Body of pancreas (tissue), 4 donors: ENCODE measurements around the gene HNRNPAB. TPM values are rescaled to one million over a fixed set of nuclear protein-coding genes. Genes with fewer than 3 reads are reported as not detected.

Experiments used
- ATAC-seq: fragments of 150-250 bp; one replicate; pipeline ENCODE4 v1.9.1; 2016
- DNase-seq, 4 donors: peaks; one replicate each; pipeline ENCODE4 v3.0.0-alpha.2; 2019
- H3K27ac ChIP-seq, 4 donors: fragments of 200-600 bp; sonication (generic); 1 replicate in 3 of 4; 2 replicates in 1 of 4; pipeline versions ENCODE4 v1.5.1 to v1.6.1; 2016 to 2019; ENCODE audit warnings: mild to moderate bottlenecking in 1 of 4, mixed read lengths in 1 of 4, moderate library complexity in 1 of 4
- H3K27me3 ChIP-seq, 2 donors: fragments of 200-600 bp; sonication (generic); one replicate each; pipeline ENCODE4 v1.6.0; 2016; ENCODE audit warnings: mild to moderate bottlenecking in 1 of 2
- H3K36me3 ChIP-seq, 2 donors: fragments of 200-600 bp; sonication (generic); replicated peaks in 1 of 2; 2 replicates each; pipeline ENCODE4 v1.5.1; 2016; ENCODE audit warnings: low read depth in 2 of 2; ENCODE audit not compliant: insufficient read depth in 1 of 2
- H3K4me1 ChIP-seq: fragments of 200-600 bp; sonication (generic); one replicate; pipeline ENCODE4 v1.6.0; 2016
- H3K4me3 ChIP-seq, 2 donors: fragments of 200-600 bp; sonication (generic); 1 replicate in 1 of 2; 2 replicates in 1 of 2; pipeline ENCODE4 v1.5.1; 2016 to 2019
- H3K9me3 ChIP-seq, 3 donors: fragments of 200-600 bp; sonication (generic); 1 replicate in 2 of 3; 2 replicates in 1 of 3; pipeline ENCODE4 v1.5.1; 2016
- POLR2A ChIP-seq, 3 donors: fragments of 450-650 bp; IDR thresholded peaks; one replicate each; pipeline ENCODE4 v1.6.1; 2016; ENCODE audit warnings: antibody characterized with exemption in 3 of 3, mild to moderate bottlenecking in 2 of 3
- WGBS, 2 donors: methylation state at CpG; one replicate each; pipeline ENCODE4 v1.1.5; 2017; 5-methylcytosine and 5-hydroxymethylcytosine counted together
- intact Hi-C: fragments of 100-400 bp; cut with DNase I; formaldehyde crosslinking; loops from one replicate; pipeline ENCODE4 v1.15.1; 2023
- total RNA-seq, 2 donors: library from RNA; depleted of rRNA; stranded (reverse); fragments of >200 nt; gene quantifications; one replicate each; pipeline ENCODE4 v1.1.0, GENCODE V29; 2016
- TF ChIP-seq, protein P1 (sequence below), 7 experiments: fragments of 450-650 bp in 4 of 7; fragments of 200-600 bp in 3 of 7; sonication (generic) in 3 of 7; IDR thresholded peaks; one replicate each; pipeline ENCODE4 v1.5.1; 2016 to 2019; ENCODE audit warnings: antibody characterized with exemption in 7 of 7

Gene HNRNPAB
- total RNA-seq, 2 donors from 2014 or later: 42.0 to 73.8 TPM

DNA sequence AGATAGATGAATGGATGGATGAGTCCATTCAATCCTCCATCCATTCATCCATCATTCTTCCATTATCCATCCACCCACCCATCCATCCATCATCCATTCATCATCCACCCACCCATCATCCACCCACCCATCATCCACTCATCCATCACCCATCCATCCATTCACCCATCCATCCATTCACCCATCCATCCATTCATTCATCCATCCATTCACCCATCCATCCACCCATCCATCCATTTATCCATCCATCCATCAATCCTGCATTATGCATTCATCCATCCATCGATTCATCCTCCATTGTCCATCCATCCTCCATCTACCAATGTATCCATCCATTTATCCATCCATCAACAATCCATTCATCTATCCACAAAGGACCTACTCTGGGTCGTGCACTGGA is 41.1 kb downstream of the HNRNPAB start:
- Histone ChIP-seq H3K4me3 (no peak overlapping the region), H3K9me3 (no peaks in the 10 kb centered on the region), H3K4me1 (no peaks in the 10 kb centered on the region), H3K27me3 (peaks cover 0 to 3% of the 10 kb centered on the region in 2 donors), H3K36me3 (no peaks in the 10 kb centered on the region), H3K27ac (no peak overlapping the region)
- intact Hi-C loops: no loop called here
- DNase-seq (no peak), ATAC-seq (no peak)
- TF ChIP-seq, protein P1, sequence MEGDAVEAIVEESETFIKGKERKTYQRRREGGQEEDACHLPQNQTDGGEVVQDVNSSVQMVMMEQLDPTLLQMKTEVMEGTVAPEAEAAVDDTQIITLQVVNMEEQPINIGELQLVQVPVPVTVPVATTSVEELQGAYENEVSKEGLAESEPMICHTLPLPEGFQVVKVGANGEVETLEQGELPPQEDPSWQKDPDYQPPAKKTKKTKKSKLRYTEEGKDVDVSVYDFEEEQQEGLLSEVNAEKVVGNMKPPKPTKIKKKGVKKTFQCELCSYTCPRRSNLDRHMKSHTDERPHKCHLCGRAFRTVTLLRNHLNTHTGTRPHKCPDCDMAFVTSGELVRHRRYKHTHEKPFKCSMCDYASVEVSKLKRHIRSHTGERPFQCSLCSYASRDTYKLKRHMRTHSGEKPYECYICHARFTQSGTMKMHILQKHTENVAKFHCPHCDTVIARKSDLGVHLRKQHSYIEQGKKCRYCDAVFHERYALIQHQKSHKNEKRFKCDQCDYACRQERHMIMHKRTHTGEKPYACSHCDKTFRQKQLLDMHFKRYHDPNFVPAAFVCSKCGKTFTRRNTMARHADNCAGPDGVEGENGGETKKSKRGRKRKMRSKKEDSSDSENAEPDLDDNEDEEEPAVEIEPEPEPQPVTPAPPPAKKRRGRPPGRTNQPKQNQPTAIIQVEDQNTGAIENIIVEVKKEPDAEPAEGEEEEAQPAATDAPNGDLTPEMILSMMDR (IDR thresholded peaks at IDR 0.05): no peak
- TF ChIP-seq POLR2A (IDR thresholded peaks at IDR 0.05): no peak
- WGBS, 2 donors: 67 to 84% methylated on average over 2 of the region's 2 CpGs

DNA sequence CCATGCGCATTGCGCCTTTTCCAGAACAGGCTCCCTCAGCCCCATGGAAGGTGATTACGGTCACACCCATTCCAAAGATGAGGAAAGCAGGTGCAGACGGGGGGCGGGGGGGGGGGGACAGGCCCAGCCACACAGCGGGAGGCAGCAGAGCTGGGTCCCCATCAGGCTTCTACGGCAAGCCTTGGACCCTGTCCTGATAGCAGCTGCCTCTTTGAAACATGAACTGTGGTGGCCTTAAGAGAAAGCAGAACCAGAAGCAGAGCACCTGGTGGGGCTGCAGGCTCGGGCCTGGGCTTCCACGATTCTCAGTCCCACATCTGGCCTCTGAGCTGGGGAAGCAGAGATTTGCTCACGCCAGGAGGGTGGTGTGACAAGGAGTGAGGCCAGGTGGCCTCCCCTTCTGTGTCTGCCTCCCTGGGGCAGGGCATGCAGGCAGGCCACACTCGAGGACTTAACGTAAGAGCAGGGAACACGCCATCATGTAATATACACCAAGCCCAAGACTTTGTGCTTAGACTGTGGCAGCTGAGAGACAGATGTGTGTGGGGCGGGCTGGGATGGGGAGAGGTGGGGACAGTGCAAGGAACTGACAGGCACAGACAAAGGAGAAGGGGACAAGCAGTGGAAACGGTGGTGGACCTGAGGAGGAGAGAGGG is 42.4 kb downstream of the HNRNPAB start:
- no peak overlapping the region for H3K27ac ChIP-seq
- TF ChIP-seq POLR2A (IDR thresholded peaks at IDR 0.05): no peak
- TF ChIP-seq, protein P1 (IDR thresholded peaks at IDR 0.05): no peak
- WGBS, 2 donors: 65 to 69% methylated on average over 15 of the region's 15 CpGs
- H3K4me1 ChIP-seq: no peaks in the 10 kb centered on the region
- H3K4me3 ChIP-seq: no peak overlapping the region
- no peak for DNase-seq
- intact Hi-C loops: no loop called here
- H3K9me3 ChIP-seq: no peaks in the 10 kb centered on the region
- H3K36me3 ChIP-seq: no peaks in the 10 kb centered on the region
- peaks cover 0 to 3% of the 10 kb centered on the region in 2 donors for H3K27me3 ChIP-seq
- ATAC-seq: no peak

DNA sequence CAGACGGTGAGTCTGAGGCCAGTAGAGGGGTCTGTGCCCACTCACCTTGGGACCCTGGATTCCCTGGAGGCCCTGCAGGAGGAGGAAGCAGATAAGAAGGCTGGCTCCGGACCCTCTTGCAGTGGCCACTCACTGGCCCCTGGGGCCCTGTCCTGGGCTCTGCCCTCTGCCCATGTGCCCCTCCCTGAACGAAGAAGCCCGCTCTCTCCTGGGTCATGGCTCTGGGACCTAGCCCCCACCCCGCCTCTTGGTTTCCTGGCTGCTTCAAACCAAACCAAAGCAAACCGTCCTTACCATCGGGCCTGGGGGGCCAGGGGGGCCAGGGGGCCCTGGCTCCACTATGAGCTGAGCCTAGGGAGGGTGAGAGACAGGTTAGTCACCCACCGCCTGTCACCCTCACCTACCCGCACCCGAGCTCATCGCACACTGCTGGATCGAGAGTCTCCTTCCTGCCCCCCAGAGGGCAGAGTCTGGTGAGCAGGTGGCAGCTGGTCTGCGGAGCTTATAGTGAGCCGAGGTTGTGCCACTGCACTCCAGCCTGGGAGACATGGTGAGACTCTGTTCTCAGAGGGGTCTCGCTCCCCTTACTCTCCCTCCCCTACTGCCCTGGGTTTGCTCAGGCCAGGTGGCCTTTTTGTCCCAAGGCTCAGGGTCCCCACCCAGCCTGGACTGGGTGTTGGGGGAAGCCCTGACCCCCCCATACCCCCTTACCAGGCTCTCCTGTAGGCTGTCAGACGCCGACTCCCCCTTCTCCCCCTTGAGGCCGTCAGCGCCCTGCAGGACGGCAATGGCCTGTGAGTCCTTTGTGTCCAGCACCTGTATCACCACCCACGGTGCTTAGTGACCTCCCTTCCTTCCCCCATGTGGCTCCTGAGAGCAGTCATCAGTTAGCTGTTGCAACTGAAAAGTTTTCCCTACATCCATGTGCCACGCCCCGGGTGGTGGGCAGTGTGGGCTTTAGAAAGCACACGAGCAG is 43.4 kb downstream of the HNRNPAB start:
- ATAC-seq (no peak), DNase-seq (no peak)
- Histone ChIP-seq H3K4me3 (no peak overlapping the region), H3K27me3 (peaks cover 0 to 3% of the 10 kb centered on the region in 2 donors), H3K4me1 (no peaks in the 10 kb centered on the region), H3K27ac (no peak overlapping the region), H3K9me3 (no peaks in the 10 kb centered on the region), H3K36me3 (no peaks in the 10 kb centered on the region)
- intact Hi-C loops: no loop called here
- no peak for TF ChIP-seq POLR2A (IDR thresholded peaks at IDR 0.05)
- TF ChIP-seq, protein P1 (IDR thresholded peaks at IDR 0.05): no peak
- WGBS, 2 donors: 53 to 55% methylated on average over 20 to 24 of the region's 24 CpGs

DNA sequence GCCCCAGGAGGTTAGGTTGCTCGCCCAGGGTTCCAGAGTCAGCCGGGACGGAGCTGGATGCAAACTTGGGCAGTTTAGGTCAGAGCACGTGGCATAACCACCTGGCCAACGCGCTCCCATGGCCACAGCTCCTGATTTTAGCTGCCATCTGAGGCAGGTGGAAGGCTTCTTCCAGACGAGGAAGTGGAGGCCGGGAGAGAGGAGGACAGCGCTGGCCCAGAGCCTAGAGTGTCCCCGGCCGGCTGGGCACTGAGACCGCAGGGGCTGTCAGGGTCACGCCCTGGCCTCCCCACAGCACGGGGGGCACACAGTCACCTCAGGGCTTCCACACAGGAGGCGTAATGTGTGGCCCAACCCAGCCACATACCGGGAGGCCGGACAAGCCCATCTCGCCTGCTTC is 44.4 kb downstream of the HNRNPAB start:
- Histone ChIP-seq H3K4me3 (no peak overlapping the region), H3K36me3 (no peaks in the 10 kb centered on the region), H3K4me1 (no peaks in the 10 kb centered on the region), H3K9me3 (no peaks in the 10 kb centered on the region), H3K27me3 (peaks cover 0 to 3% of the 10 kb centered on the region in 2 donors), H3K27ac (no peak overlapping the region)
- 81 to 90% methylated on average over 10 to 16 of the region's 18 CpGs for WGBS, 2 donors
- ATAC-seq (no peak), DNase-seq (no peak)
- TF ChIP-seq POLR2A (IDR thresholded peaks at IDR 0.05): no peak
- intact Hi-C loops: no loop called here

DNA sequence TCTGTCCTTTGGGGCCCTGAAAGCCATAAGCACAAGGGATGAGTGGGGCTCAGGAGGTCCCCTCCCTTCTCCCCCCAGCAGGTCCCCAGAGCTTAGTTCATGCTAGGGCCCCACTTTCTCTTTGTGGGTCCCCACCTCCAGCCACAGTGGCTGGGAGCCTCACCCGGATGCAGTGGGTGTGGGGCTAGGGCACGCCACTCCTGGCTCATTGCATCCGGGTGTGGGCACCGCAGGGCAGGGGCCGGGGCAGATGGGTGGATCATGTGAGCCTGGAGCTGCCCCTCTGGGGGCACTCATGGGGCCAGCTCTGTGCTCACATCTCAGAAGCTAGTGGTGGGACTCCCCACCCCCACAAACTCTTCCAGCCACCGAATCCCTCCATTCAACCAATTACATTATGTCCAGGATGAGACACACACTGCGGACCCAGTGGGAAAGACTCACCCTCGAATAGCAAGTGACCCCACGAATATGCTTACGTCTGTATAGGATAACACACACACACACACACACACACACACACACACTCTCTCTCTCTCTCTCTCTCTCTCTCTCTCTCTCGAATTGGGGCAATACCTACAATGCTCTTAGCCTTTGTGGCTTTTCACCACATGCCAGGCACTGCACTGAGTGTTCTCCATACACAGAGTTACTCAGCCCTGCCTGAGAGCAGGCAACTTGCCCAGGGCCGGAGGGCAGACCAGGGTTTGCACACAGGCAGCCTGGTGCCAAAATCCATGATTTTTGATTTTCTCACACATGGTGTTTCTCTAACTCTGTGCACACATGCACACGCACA is 45.1 kb downstream of the HNRNPAB start:
- no peaks in the 10 kb centered on the region for H3K9me3 ChIP-seq
- H3K27me3 ChIP-seq: peaks cover 0 to 3% of the 10 kb centered on the region in 2 donors
- H3K4me1 ChIP-seq: no peaks in the 10 kb centered on the region
- 54 to 74% methylated on average over 7 to 13 of the region's 13 CpGs for WGBS, 2 donors
- H3K4me3 ChIP-seq: no peak overlapping the region
- H3K36me3 ChIP-seq: no peaks in the 10 kb centered on the region
- intact Hi-C loops: no loop called here
- DNase-seq (no peak), ATAC-seq (no peak)
- TF ChIP-seq POLR2A (IDR thresholded peaks at IDR 0.05): no peak
- TF ChIP-seq, protein P1 (IDR thresholded peaks at IDR 0.05): no peak
- H3K27ac ChIP-seq: no peak overlapping the region
